NCI-H1417 treated with DMSO at 0.1 percent for 48 hours (cell line): ENCODE results near the gene MAPK9.
"Not testable (repeated sequence)": the region's sequence is repeated elsewhere in the genome, so short reads cannot be mapped to it uniquely, and the experiment has no call there.

Experiments used
- DNase-seq: peaks from one replicate; lab custom pipeline; 2025; lab: John Stamatoyannopoulos, UW

MAPK9 gene

GRCh38 chr5:180326989-180327565 is 35.2 kb upstream of the MAPK9 start:
- DNase-seq, result no peak

- no peak for DNase-seq
These were observed 32.7 kb upstream of the MAPK9 start for GRCh38 chr5:180324601-180324950.

- DNase-seq, result no peak
These were observed 32.2 kb upstream of the MAPK9 start for GRCh38 chr5:180323941-180324600.

GRCh38 chr5:180323160-180323559 is 31.3 kb upstream of the MAPK9 start:
- no peak for DNase-seq

- DNase-seq, result no peak
These were observed 26.7 kb upstream of the MAPK9 start for GRCh38 chr5:180318456-180319089.

- DNase-seq, result no peak
These were observed 24.7 kb upstream of the MAPK9 start for GRCh38 chr5:180316586-180316985.

GRCh38 chr5:180315762-180316212 is 23.9 kb upstream of the MAPK9 start:
- DNase-seq, result no peak

- no peak for DNase-seq
These were observed 22.0 kb upstream of the MAPK9 start for GRCh38 chr5:180313677-180314505.

GRCh38 chr5:180311216-180311615 is 19.3 kb upstream of the MAPK9 start:
- DNase-seq, result no peak

GRCh38 chr5:180306796-180307195 is 14.9 kb upstream of the MAPK9 start:
- no peak for DNase-seq

GRCh38 chr5:180305481-180305880 is 13.6 kb upstream of the MAPK9 start:
- no peak for DNase-seq

- DNase-seq, result no peak
These were observed 12.8 kb upstream of the MAPK9 start for GRCh38 chr5:180304431-180305375.

- DNase-seq, result no peak
These were observed 12.1 kb upstream of the MAPK9 start for GRCh38 chr5:180304016-180304292.

- no peak for DNase-seq
These were observed 11.5 kb upstream of the MAPK9 start for GRCh38 chr5:180303226-180304015.

GRCh38 chr5:180302256-180302655 is 10.4 kb upstream of the MAPK9 start:
- DNase-seq, result no peak

GRCh38 chr5:180301253-180301652 is 9.4 kb upstream of the MAPK9 start:
- DNase-seq, result no peak

- no peak for DNase-seq
These were observed 7.6 kb upstream of the MAPK9 start for GRCh38 chr5:180299526-180299925.

GRCh38 chr5:180299014-180299413 is 7.1 kb upstream of the MAPK9 start:
- not testable (repeated sequence) for DNase-seq

- DNase-seq, result no peak
These were observed 5.9 kb upstream of the MAPK9 start for GRCh38 chr5:180297587-180298282.

- DNase-seq, result no peak
These were observed 4.9 kb upstream of the MAPK9 start for GRCh38 chr5:180296771-180297170.
